ENCODE data around the gene CTBP2. TPM values are rescaled to one million over a fixed set of nuclear protein-coding genes. Genes with fewer than 3 reads are reported as not detected.

CTBP2 gene
- total RNA-seq, 1 experiment from 2014 or later = 212 TPM

DNA sequence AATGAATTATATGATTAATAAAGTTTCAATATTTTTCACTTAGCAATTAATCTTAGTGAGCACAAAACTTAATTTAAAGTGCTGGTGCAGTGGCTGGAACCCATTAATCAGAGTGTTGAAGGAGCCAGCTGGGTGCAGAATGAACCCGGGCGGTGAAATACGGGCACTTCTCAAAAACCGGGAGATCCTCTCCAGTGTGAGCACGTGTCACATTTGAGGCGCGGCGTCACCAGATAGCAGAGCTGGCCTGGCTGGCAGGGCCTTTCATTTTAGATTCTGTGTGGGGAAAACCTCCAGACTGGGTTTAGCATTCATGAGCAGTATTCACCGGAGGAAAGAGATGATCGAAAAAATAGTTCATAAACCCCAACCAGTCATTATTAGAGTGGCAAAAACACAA, 34.5 kb upstream of the CTBP2 start:
- no peaks in the 10 kb centered on the region for H3K23me2 ChIP-seq (ENCODE audit: insufficient read length, low read depth, low read length, poor library complexity, severe bottlenecking)
- Mint-ChIP-seq H3K9me3 (no peaks in the 10 kb centered on the region; a peak in 1 of 5 replicates), H3K27ac (no peak overlapping the region)

More for the DNA sequence above, 34.5 kb upstream of the CTBP2 start:
- Histone ChIP-seq H3K79me2 (ENCODE audit: insufficient read depth, low read length) (no peaks in the 10 kb centered on the region), H3K4me2 (ENCODE audit: insufficient read depth, insufficient read length, low read length) (no peak overlapping the region), H4K91ac (ENCODE audit: insufficient read length, low read depth, low read length) (no peak overlapping the region), H2AFZ (ENCODE audit: low read length) (no peak overlapping the region), H3K9ac (ENCODE audit: extremely low read depth, insufficient read length, low read length) (no peak overlapping the region), H3K18ac (ENCODE audit: insufficient read length, low read depth, low read length) (no peak overlapping the region), H3K79me1 (ENCODE audit: insufficient read depth, low read depth, low read length, poor library complexity, severe bottlenecking) (no peaks in the 10 kb centered on the region), H3K4me1 (ENCODE audit: insufficient read depth, low read length) (no peaks in the 10 kb centered on the region), H2AK5ac (ENCODE audit: insufficient read length, low read length) (no peak overlapping the region), H2BK120ac (ENCODE audit: low read depth, low read length, poor library complexity, severe bottlenecking) (no peak overlapping the region), H3K56ac (ENCODE audit: insufficient read length, low read depth, low read length) (no peak overlapping the region), H3T11ph (ENCODE audit: low read length) (no peak overlapping the region), H3K9me3 (ENCODE audit: control insufficient read depth, low read depth, low read length) (no peaks in the 10 kb centered on the region), H4K8ac (replicated peaks; ENCODE audit: insufficient read length, low read depth, low read length) (no peak overlapping the region), H2BK15ac (ENCODE audit: low read depth, low read length) (no peak overlapping the region), H3K27ac (ENCODE audit: insufficient read length, low read depth, low read length) (no peak overlapping the region), H4K20me1 (ENCODE audit: control insufficient read depth, insufficient read depth, insufficient read length) (no peaks in the 10 kb centered on the region), H3K23ac (ENCODE audit: insufficient read length, low read depth, low read length) (no peak overlapping the region), H2BK5ac (ENCODE audit: insufficient read length, low read length) (no peak overlapping the region), H2BK12ac (ENCODE audit: insufficient read length, low read depth, low read length) (no peak overlapping the region), H2BK20ac (ENCODE audit: low read depth, low read length, poor library complexity, severe bottlenecking) (no peak overlapping the region), H3K27me3 (ENCODE audit: insufficient read depth, low read length) (no peaks in the 10 kb centered on the region), H4K5ac (ENCODE audit: insufficient read length, low read depth, low read length) (no peak overlapping the region), H3K4ac (ENCODE audit: low read depth, low read length) (no peak overlapping the region), H3K14ac (ENCODE audit: insufficient read depth, low read length) (no peak overlapping the region)
- Mint-ChIP-seq H3K27me3 (ENCODE audit: low read depth) (no peaks in the 10 kb centered on the region; the same call in 1 of the 2 replicates), H3K36me3 (ENCODE audit: insufficient read depth in 1 of 3, low read depth in 3 of 3) (no peaks in the 10 kb centered on the region), H3K4me3 (no peak overlapping the region), H3K4me1 (peaks cover 2% of the 10 kb centered on the region in 2 experiments; a peak in 2 of 4 replicates)
- no CpG with 5 or more reads among the region's 10 CpGs for WGBS (ENCODE audit: extremely low coverage, insufficient read length, low lambda C conversion rate)
- TF ChIP-seq, protein P1, sequence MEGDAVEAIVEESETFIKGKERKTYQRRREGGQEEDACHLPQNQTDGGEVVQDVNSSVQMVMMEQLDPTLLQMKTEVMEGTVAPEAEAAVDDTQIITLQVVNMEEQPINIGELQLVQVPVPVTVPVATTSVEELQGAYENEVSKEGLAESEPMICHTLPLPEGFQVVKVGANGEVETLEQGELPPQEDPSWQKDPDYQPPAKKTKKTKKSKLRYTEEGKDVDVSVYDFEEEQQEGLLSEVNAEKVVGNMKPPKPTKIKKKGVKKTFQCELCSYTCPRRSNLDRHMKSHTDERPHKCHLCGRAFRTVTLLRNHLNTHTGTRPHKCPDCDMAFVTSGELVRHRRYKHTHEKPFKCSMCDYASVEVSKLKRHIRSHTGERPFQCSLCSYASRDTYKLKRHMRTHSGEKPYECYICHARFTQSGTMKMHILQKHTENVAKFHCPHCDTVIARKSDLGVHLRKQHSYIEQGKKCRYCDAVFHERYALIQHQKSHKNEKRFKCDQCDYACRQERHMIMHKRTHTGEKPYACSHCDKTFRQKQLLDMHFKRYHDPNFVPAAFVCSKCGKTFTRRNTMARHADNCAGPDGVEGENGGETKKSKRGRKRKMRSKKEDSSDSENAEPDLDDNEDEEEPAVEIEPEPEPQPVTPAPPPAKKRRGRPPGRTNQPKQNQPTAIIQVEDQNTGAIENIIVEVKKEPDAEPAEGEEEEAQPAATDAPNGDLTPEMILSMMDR (conservative IDR thresholded peaks at IDR 0.05) = no peak
- no peak for DNase-seq
